Neuronal stem cell (in vitro differentiated cells): ENCODE data around the gene CRISP1. TPM values are rescaled to one million over a fixed set of nuclear protein-coding genes. Genes with fewer than 3 reads are reported as not detected.

Source experiments
- DNase-seq: peaks from one replicate; pipeline ENCODE4 v3.0.0-alpha.2; 2013; ENCODE audit warnings: low spot score
- H2AFZ ChIP-seq: one replicate; pipeline ENCODE4 v1.6.1; 2013; ENCODE audit warnings: mild to moderate bottlenecking, low read length, inconsistent platforms
- H2AK5ac ChIP-seq: 2 replicates; pipeline ENCODE4 v1.6.1; 2013; ENCODE audit warnings: low read depth, mild to moderate bottlenecking, inconsistent platforms, low read length, moderate library complexity, mixed read lengths
- H2BK120ac ChIP-seq: 2 replicates; pipeline ENCODE4 v1.6.1; 2013; ENCODE audit warnings: low read depth, mild to moderate bottlenecking, inconsistent platforms, low read length, moderate library complexity, mixed read lengths
- H2BK12ac ChIP-seq: one replicate; pipeline ENCODE4 v1.6.1; 2013; ENCODE audit warnings: low read length, inconsistent platforms
- H2BK15ac ChIP-seq: 2 replicates; pipeline ENCODE4 v1.6.1; 2013; ENCODE audit warnings: mild to moderate bottlenecking, low read length, inconsistent platforms, mixed read lengths
- H2BK5ac ChIP-seq: one replicate; pipeline ENCODE4 v1.6.1; 2013; ENCODE audit warnings: inconsistent platforms, mild to moderate bottlenecking, low read length, moderate library complexity
- H3K14ac ChIP-seq: one replicate; pipeline ENCODE4 v1.6.1; 2013; ENCODE audit warnings: low read length, inconsistent platforms
- H3K18ac ChIP-seq: 2 replicates; pipeline ENCODE4 v1.6.1; 2013; ENCODE audit warnings: low read length, inconsistent platforms
- H3K23ac ChIP-seq: 2 replicates; pipeline ENCODE4 v1.6.1; 2013; ENCODE audit warnings: low read depth, mild to moderate bottlenecking, mixed read lengths, low read length, inconsistent platforms; ENCODE audit not compliant: poor library complexity
- H3K27ac ChIP-seq: replicated peaks from 3 replicates; pipeline ENCODE4 v1.5.1; 2013; ENCODE audit warnings: low read length, inconsistent platforms
- H3K27me3 ChIP-seq, 3 experiments: 2 replicates each; pipeline ENCODE4 v1.6.1; 2013; ENCODE audit warnings: low read length in 3 of 3, mild to moderate bottlenecking in 2 of 3, inconsistent platforms in 1 of 3, low read depth in 1 of 3, mixed read lengths in 1 of 3, moderate library complexity in 1 of 3; ENCODE audit not compliant: control insufficient read depth in 3 of 3, insufficient read depth in 3 of 3
- H3K36me3 ChIP-seq, 2 donors: replicated peaks in 1 of 2; 2 replicates each; pipeline ENCODE4 v1.6.1; 2013; ENCODE audit warnings: low read length in 2 of 2; ENCODE audit not compliant: control insufficient read depth in 2 of 2, insufficient read depth in 2 of 2
- H3K4ac ChIP-seq: 2 replicates; pipeline ENCODE4 v1.6.1; 2013; ENCODE audit warnings: inconsistent platforms, mild to moderate bottlenecking, low read length, moderate library complexity
- H3K4me1 ChIP-seq, 2 donors: 1 replicate in 1 of 2; 2 replicates in 1 of 2; pipeline ENCODE4 v1.6.1; 2013; ENCODE audit warnings: low read length in 2 of 2, low read depth in 1 of 2; ENCODE audit not compliant: control insufficient read depth in 2 of 2, insufficient read depth in 1 of 2
- H3K4me2 ChIP-seq: one replicate; pipeline ENCODE4 v1.6.1; 2013; ENCODE audit warnings: mild to moderate bottlenecking, low read length, inconsistent platforms; ENCODE audit not compliant: insufficient read depth, poor library complexity, severe bottlenecking
- H3K4me3 ChIP-seq, 2 donors: 2 replicates each; pipeline ENCODE4 v1.5.1; 2013; ENCODE audit warnings: low read length in 2 of 2, mild to moderate bottlenecking in 2 of 2, inconsistent platforms in 1 of 2, moderate library complexity in 1 of 2
- H3K79me1 ChIP-seq: one replicate; pipeline ENCODE4 v1.6.1; 2013; ENCODE audit warnings: low read depth, mild to moderate bottlenecking, inconsistent platforms, low read length, moderate library complexity
- H3K9ac ChIP-seq: one replicate; pipeline ENCODE4 v1.6.1; 2013; ENCODE audit warnings: mild to moderate bottlenecking, low read depth, low read length, inconsistent platforms; ENCODE audit not compliant: poor library complexity
- H3K9me3 ChIP-seq, 2 donors: replicated peaks in 1 of 2; 2 replicates each; pipeline versions ENCODE3 to v1.6.1; 2013; ENCODE audit warnings: low read length in 2 of 2, mild to moderate bottlenecking in 2 of 2, inconsistent platforms in 1 of 2, low read depth in 1 of 2, mixed read lengths in 1 of 2, moderate library complexity in 1 of 2; ENCODE audit not compliant: control insufficient read depth in 2 of 2, insufficient read depth in 1 of 2
- H4K8ac ChIP-seq: one replicate; pipeline ENCODE4 v1.6.1; 2013; ENCODE audit warnings: low read depth, mild to moderate bottlenecking, inconsistent platforms, low read length, moderate library complexity
- H4K91ac ChIP-seq: one replicate; pipeline ENCODE4 v1.6.1; 2013; ENCODE audit warnings: low read length, low read depth, mild to moderate bottlenecking, inconsistent platforms; ENCODE audit not compliant: poor library complexity
- WGBS, 2 donors: extraction: QIAGEN DNeasy Blood & Tissue Kit; methylation state at CpG; one replicate each; pipeline ENCODE4 v1.1.7; 2013; ENCODE audit warnings: missing lambda C conversion rate in 2 of 2, mixed read lengths in 1 of 2; ENCODE audit not compliant: insufficient read length in 2 of 2, insufficient replicate concordance in 1 of 2; ENCODE audit errors: extremely low coverage in 2 of 2; 5-methylcytosine and 5-hydroxymethylcytosine counted together
- polyA plus RNA-seq, 2 experiments: library from polyadenylated mRNA; stranded (reverse); fragments of 200-250 nt; gene quantifications; one replicate each; pipeline ENCODE4 v1.2.3, GENCODE V29; 2013

CRISP1 gene
- not detected for polyA plus RNA-seq (2013, experiment 1 of 2)
- not detected for polyA plus RNA-seq (2013, experiment 2 of 2)

- H2BK120ac ChIP-seq, result no peak within 1 kb of the TSS
- no peak within 1 kb of the TSS for H2AFZ ChIP-seq
- H3K9ac ChIP-seq, result no peak within 1 kb of the TSS
- H3K9me3 ChIP-seq, result peaks cover 0 to 1% of the 10 kb centered on the region in 2 donors
- no peak for DNase-seq
- no peak within 1 kb of the TSS for H3K4me2 ChIP-seq
- no peak within 1 kb of the TSS for H3K27ac ChIP-seq
- H3K36me3 ChIP-seq, result no peaks in the 10 kb centered on the region
- H2BK15ac ChIP-seq, result no peak within 1 kb of the TSS
- H3K14ac ChIP-seq, result no peak within 1 kb of the TSS
- H3K23ac ChIP-seq, result no peak within 1 kb of the TSS
- no peak within 1 kb of the TSS for H3K18ac ChIP-seq
- H3K79me1 ChIP-seq, result no peaks in the 10 kb centered on the region
- H4K8ac ChIP-seq, result no peak within 1 kb of the TSS
- no peak within 1 kb of the TSS for H2BK5ac ChIP-seq
- H2AK5ac ChIP-seq, result no peak within 1 kb of the TSS
- no peak within 1 kb of the TSS for H4K91ac ChIP-seq
- no peaks in the 10 kb centered on the region for H3K4me1 ChIP-seq
- whole genome bisulfite sequencing, 2 donors, result no CpG with 5 or more reads among the region's 1 CpG
- H2BK12ac ChIP-seq, result no peak within 1 kb of the TSS
- H3K4ac ChIP-seq, result no peak within 1 kb of the TSS
- no peak within 1 kb of the TSS for H3K4me3 ChIP-seq
- H3K27me3 ChIP-seq, result no peaks in the 10 kb centered on the region
Observed at GRCh38 chr6:49866485-49866943, at the start of gene CRISP1. CRISP1 (minus strand) TSS chr6:49866535; CDS start chr6:49857400, 9,135 bp downstream.

- Histone ChIP-seq H3K4me2 (no peak overlapping the region), H2BK120ac (no peak overlapping the region), H2BK12ac (no peak overlapping the region), H3K27ac (no peak overlapping the region), H3K9me3 (no peaks in the 10 kb centered on the region), H3K14ac (no peak overlapping the region), H4K8ac (no peak overlapping the region), H3K4me3 (no peak overlapping the region), H3K79me1 (no peaks in the 10 kb centered on the region), H3K27me3 (no peaks in the 10 kb centered on the region), H2AFZ (no peak overlapping the region), H2BK5ac (no peak overlapping the region), H2AK5ac (no peak overlapping the region), H3K4ac (no peak overlapping the region), H3K23ac (no peak overlapping the region), H3K4me1 (peaks cover 0 to 15% of the 10 kb centered on the region in 2 donors), H3K9ac (no peak overlapping the region), H3K36me3 (no peaks in the 10 kb centered on the region), H2BK15ac (no peak overlapping the region), H3K18ac (no peak overlapping the region), H4K91ac (no peak overlapping the region)
- no peak for DNase-seq
- WGBS, 2 donors, result no CpG with 5 or more reads among the region's 3 CpGs
Observed at GRCh38 chr6:49915035-49915434, 48.7 kb upstream of the CRISP1 start.

- no CpG with 5 or more reads among the region's 6 CpGs for WGBS, 2 donors
- H3K4me2 ChIP-seq, result no peak overlapping the region
- no peak overlapping the region for H2BK5ac ChIP-seq
Observed at GRCh38 chr6:49913636-49914375, 47.5 kb upstream of the CRISP1 start.

GRCh38 chr6:49912196-49912595, 45.9 kb upstream of the CRISP1 start:
- H3K79me1 ChIP-seq, result no peaks in the 10 kb centered on the region
- no peak overlapping the region for H2BK15ac ChIP-seq
- H2BK120ac ChIP-seq, result no peak overlapping the region
- H3K36me3 ChIP-seq, result no peaks in the 10 kb centered on the region
- H3K4me1 ChIP-seq, result peaks cover 0 to 8% of the 10 kb centered on the region in 2 donors
- no peak overlapping the region for H3K9ac ChIP-seq
- no peak overlapping the region for H3K18ac ChIP-seq
- no peak overlapping the region for H2BK12ac ChIP-seq
- no peaks in the 10 kb centered on the region for H3K9me3 ChIP-seq
- H4K91ac ChIP-seq, result no peak overlapping the region
- no peak overlapping the region for H2AK5ac ChIP-seq
- H3K4me2 ChIP-seq, result no peak overlapping the region
- H4K8ac ChIP-seq, result no peak overlapping the region
- H2AFZ ChIP-seq, result no peak overlapping the region
- no peak overlapping the region for H3K4ac ChIP-seq
- no peak overlapping the region for H3K23ac ChIP-seq
- no peak overlapping the region for H3K4me3 ChIP-seq
- no peak overlapping the region for H3K27ac ChIP-seq
- WGBS, 2 donors, result no CpG with 5 or more reads among the region's 1 CpG
- DNase-seq, result no peak
- H3K14ac ChIP-seq, result no peak overlapping the region
- H2BK5ac ChIP-seq, result no peak overlapping the region
- no peaks in the 10 kb centered on the region for H3K27me3 ChIP-seq

More at GRCh38 chr6:49913636-49914375, 47.5 kb upstream of the CRISP1 start:
- H3K4ac ChIP-seq, result no peak overlapping the region
- H3K9me3 ChIP-seq, result no peaks in the 10 kb centered on the region
- no peaks in the 10 kb centered on the region for H3K27me3 ChIP-seq
- no peak overlapping the region for H2AFZ ChIP-seq
- no peak for DNase-seq
- no peak overlapping the region for H3K27ac ChIP-seq
- H3K23ac ChIP-seq, result no peak overlapping the region
- H3K14ac ChIP-seq, result no peak overlapping the region
- no peaks in the 10 kb centered on the region for H3K79me1 ChIP-seq
- no peak overlapping the region for H3K18ac ChIP-seq
- H3K36me3 ChIP-seq, result no peaks in the 10 kb centered on the region
- peaks cover 0 to 11% of the 10 kb centered on the region in 2 donors for H3K4me1 ChIP-seq
- H3K4me3 ChIP-seq, result no peak overlapping the region
- no peak overlapping the region for H3K9ac ChIP-seq
- H2AK5ac ChIP-seq, result no peak overlapping the region
- H2BK12ac ChIP-seq, result no peak overlapping the region
- no peak overlapping the region for H4K91ac ChIP-seq
- no peak overlapping the region for H2BK15ac ChIP-seq
- no peak overlapping the region for H4K8ac ChIP-seq
- H2BK120ac ChIP-seq, result no peak overlapping the region
